Measurements from ENCODE around the gene CENPA.

The CENPA gene

DNA sequence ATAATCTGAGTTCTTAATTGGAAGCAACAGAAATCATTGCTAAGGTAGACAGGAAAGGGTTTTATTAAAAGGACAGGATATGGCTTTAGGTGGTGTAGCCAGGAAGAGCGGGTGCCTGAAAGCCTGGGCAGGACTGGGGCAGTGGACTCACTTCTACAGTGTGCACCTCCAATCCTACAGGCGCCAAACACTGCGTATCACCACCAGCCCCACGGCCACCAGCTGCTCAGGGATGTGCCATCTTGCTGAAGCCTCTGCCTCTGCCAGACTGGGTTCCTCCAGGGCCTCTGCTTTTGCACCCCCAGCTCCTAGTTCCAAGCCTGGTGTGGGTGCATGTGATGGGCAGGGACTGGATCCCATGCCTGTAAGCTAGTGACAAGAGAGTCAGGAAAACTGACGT, 32.4 kb downstream of the CENPA start:
- Mint-ChIP-seq H3K27ac (no peak overlapping the region), H3K4me1 (ENCODE audit: low read depth) (no peaks in the 10 kb centered on the region), H3K36me3 (ENCODE audit: low read depth) (no peaks in the 10 kb centered on the region), H3K4me3 (no peak overlapping the region), H3K27me3 (ENCODE audit: low read depth) (peaks cover 12% of the 10 kb centered on the region), H3K9me3 (no peaks in the 10 kb centered on the region)
- no peak for DNase-seq (ENCODE audit: low spot score)

DNA sequence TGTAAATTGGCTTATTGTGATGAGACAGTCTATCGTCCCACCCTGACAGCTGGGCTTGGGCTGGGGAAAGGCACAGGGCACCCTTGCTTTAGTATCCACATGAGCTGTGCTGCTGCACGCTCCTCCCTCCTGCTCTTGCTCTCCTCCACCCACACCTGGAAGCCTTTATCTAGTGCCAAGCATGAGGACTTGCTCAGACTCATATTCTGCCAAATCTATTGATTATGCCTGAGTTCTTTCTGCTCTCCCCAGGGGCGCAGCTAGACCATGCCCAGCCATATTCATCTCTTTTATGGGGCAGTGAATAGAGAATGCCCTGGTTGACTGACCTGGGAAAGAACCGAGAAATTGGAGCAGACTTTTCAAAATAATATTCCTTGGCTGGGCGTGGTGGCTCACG, 33.1 kb downstream of the CENPA start:
- Mint-ChIP-seq H3K27ac (no peak overlapping the region), H3K4me3 (no peak overlapping the region), H3K36me3 (ENCODE audit: low read depth) (no peaks in the 10 kb centered on the region), H3K27me3 (ENCODE audit: low read depth) (peaks cover 9% of the 10 kb centered on the region), H3K4me1 (ENCODE audit: low read depth) (no peaks in the 10 kb centered on the region), H3K9me3 (no peaks in the 10 kb centered on the region)
- no peak for DNase-seq (ENCODE audit: low spot score)

DNA sequence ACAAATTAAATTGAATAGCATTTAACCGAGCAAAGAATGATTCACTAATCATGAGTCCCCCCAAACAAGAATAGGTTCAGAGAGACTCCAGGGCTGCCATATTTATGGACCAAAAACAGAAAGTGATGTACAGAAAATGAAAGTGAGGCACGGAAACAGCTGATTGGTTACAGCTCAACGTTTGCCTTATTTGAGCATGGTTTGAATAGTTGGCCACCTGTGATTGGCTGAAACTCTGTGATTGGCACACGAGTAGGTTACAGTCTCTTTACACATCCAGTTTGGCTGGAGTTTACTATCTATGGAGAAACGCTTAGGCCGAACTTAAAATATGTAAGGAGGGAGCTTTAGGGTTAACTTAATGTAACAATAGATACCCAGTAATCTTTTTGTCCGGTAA, 35.1 kb downstream of the CENPA start:
- no peaks in the 10 kb centered on the region for H3K9me3 Mint-ChIP-seq
- H3K36me3 Mint-ChIP-seq (ENCODE audit: low read depth) = no peaks in the 10 kb centered on the region
- peaks cover 7% of the 10 kb centered on the region for H3K27me3 Mint-ChIP-seq (ENCODE audit: low read depth)
- H3K4me1 Mint-ChIP-seq (ENCODE audit: low read depth) = no peaks in the 10 kb centered on the region
- no peak overlapping the region for H3K27ac Mint-ChIP-seq
- DNase-seq (ENCODE audit: low spot score) = no peak
- no peak overlapping the region for H3K4me3 Mint-ChIP-seq

DNA sequence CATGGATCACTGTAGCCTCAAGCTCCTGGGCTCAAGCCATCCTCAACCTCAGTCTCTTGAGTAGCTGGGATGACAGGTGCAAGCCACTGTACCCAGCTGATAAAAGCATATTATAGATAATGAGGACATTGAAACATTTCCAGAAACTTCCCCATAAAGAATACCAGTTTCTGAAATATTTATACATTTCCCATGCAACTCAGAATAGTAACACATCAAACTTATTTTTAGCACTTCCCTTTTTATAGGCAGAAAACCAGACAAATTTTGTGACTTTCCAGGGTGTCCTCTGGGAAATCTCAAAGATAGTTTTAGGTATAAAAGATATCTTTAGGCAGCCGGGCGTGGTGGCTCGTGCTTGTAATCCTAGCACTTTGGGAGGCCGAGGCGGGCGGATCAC, 37.0 kb downstream of the CENPA start:
- DNase-seq (ENCODE audit: low spot score) = no peak
- Mint-ChIP-seq H3K9me3 (no peaks in the 10 kb centered on the region), H3K27me3 (ENCODE audit: low read depth) (peaks cover 9% of the 10 kb centered on the region), H3K4me3 (no peak overlapping the region), H3K36me3 (ENCODE audit: low read depth) (no peaks in the 10 kb centered on the region), H3K4me1 (ENCODE audit: low read depth) (no peaks in the 10 kb centered on the region), H3K27ac (no peak overlapping the region)

DNA sequence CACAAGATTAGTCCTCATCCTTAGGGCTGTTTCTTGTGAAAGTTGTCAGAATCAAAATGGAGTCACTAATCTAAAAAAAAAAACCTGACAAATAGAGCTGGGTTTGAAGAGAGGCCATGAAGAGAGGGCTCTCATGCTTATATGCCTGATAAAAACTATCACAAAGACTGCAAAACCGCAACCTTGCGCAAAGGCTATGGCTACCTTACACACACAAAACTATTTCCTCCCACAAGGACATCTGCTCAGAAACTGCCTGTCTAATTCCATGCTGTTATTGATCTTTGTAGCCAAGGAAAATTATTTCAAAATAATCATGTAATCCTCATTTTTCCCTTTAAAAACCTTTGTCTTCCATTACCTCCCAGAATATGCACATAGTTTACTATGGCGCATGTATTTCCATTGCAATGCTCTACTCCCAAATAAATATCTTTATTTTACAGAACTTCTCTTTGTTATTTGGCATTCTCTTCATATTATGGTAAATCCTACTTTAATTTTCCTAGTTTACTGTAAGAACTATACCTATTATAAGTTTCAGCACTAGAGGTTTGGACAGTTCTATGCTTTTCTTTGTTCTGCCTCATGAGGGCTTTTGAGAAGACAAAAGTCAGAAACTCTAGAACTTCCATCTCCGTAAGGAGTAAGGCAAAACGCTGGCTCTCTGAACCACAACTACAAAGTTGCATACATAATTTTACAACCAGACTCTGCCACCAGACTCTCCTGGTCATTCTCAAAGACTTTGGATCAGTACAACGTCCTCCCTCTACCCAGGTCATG, 52.5 kb downstream of the CENPA start:
- no peak overlapping the region for H3K4me3 Mint-ChIP-seq
- no peaks in the 10 kb centered on the region for H3K4me1 Mint-ChIP-seq (ENCODE audit: low read depth)
- no peaks in the 10 kb centered on the region for H3K36me3 Mint-ChIP-seq (ENCODE audit: low read depth)
- no peak for DNase-seq (ENCODE audit: low spot score)
- no peaks in the 10 kb centered on the region for H3K9me3 Mint-ChIP-seq
- H3K27me3 Mint-ChIP-seq (ENCODE audit: low read depth) = peaks cover 30% of the 10 kb centered on the region
- H3K27ac Mint-ChIP-seq = no peak overlapping the region

DNA sequence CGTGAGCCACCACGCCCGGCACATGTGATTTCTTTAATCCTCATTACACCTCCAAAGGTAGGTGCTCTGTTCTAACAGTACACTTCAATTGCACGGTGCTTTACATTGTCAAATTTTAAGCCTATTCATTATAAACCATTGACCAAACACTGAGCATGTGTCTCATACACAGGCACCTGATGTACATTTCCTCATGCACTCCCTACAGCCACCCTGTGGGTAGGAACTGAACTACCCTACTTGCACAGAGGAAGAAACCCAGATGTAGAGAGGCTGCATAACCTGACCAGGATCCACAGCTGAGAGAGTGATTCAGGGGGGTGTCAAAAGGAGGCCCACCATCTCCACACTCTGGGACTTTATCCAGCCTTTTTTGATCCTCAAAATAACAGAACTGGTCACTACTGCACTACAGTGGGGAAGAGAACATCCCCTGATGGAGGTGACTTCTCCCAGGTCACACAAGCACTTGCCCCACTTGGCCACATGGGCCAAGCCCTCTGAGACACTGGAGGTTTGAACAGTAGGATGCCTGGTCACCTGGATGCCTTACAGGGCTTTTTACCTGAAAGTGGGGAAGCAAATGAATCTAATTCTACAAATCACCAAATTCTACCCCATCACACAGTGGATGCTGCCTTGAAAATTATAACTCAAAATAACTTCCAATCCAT, 55.2 kb downstream of the CENPA start:
- no peak overlapping the region for H3K27ac Mint-ChIP-seq
- H3K4me1 Mint-ChIP-seq (ENCODE audit: low read depth) = peaks cover 1% of the 10 kb centered on the region
- DNase-seq (ENCODE audit: low spot score) = no peak
- peaks cover 36% of the 10 kb centered on the region for H3K27me3 Mint-ChIP-seq (ENCODE audit: low read depth)
- H3K4me3 Mint-ChIP-seq = no peak overlapping the region
- H3K36me3 Mint-ChIP-seq (ENCODE audit: low read depth) = no peaks in the 10 kb centered on the region
- H3K9me3 Mint-ChIP-seq = no peaks in the 10 kb centered on the region

DNA sequence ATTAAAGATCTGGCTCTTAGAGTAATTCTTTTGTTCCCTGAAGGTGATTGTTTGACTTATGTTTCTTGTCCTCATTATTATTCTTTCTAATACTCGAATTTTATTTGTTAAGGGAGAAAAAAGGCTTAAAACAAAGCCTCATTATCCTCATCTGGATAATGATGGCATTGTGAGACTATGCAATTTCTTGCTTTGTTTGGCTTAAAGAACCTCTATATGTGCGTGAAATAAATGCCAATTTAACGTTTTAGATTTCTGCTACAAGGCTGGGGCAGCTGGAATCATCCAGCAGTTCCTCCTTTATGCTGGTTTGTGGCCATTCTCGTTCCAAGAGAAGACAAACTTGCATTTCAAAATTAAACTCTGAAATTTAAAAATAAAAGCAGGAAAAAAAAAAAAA, 57.2 kb downstream of the CENPA start:
- Mint-ChIP-seq H3K36me3 (ENCODE audit: low read depth) (no peaks in the 10 kb centered on the region), H3K4me3 (no peak overlapping the region), H3K9me3 (no peaks in the 10 kb centered on the region), H3K4me1 (ENCODE audit: low read depth) (peaks cover 3% of the 10 kb centered on the region), H3K27ac (no peak overlapping the region), H3K27me3 (ENCODE audit: low read depth) (peaks cover 46% of the 10 kb centered on the region)
- no peak for DNase-seq (ENCODE audit: low spot score)
